DOHH2 (cell line): ENCODE measurements around the gene PDE4D.
"Not testable (repeated sequence)": the region's sequence is repeated elsewhere in the genome, so short reads cannot be mapped to it uniquely, and the experiment has no call there.

Source experiments
- EZH2phosphoT487 ChIP-seq: fragments of 200-600 bp; sonication (generic); IDR thresholded peaks from 2 replicates; pipeline ENCODE4 v1.6.1; 2017; ENCODE audit warnings: borderline replicate concordance, mild to moderate bottlenecking, antibody characterized with exemption, low read length, moderate library complexity, mixed read lengths
- TF ChIP-seq, protein P1 (sequence below): fragments of 200-600 bp; sonication (generic); IDR thresholded peaks from one replicate; pipeline ENCODE4 v1.5.1; 2014; ENCODE audit warnings: antibody characterized with exemption, mild to moderate bottlenecking, low read depth, low read length; ENCODE audit not compliant: poor library complexity, severe bottlenecking

GRCh38 chr5:59308685-59309084 lies 584.8 kb downstream of the PDE4D start:
- not testable (repeated sequence) for TF ChIP-seq EZH2phosphoT487
- TF ChIP-seq, protein P1, sequence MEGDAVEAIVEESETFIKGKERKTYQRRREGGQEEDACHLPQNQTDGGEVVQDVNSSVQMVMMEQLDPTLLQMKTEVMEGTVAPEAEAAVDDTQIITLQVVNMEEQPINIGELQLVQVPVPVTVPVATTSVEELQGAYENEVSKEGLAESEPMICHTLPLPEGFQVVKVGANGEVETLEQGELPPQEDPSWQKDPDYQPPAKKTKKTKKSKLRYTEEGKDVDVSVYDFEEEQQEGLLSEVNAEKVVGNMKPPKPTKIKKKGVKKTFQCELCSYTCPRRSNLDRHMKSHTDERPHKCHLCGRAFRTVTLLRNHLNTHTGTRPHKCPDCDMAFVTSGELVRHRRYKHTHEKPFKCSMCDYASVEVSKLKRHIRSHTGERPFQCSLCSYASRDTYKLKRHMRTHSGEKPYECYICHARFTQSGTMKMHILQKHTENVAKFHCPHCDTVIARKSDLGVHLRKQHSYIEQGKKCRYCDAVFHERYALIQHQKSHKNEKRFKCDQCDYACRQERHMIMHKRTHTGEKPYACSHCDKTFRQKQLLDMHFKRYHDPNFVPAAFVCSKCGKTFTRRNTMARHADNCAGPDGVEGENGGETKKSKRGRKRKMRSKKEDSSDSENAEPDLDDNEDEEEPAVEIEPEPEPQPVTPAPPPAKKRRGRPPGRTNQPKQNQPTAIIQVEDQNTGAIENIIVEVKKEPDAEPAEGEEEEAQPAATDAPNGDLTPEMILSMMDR = not testable (repeated sequence)
